SKM-1 (cell line): ENCODE results near the gene PTPN9.
"Not testable (repeated sequence)": the region's sequence is repeated elsewhere in the genome, so short reads cannot be mapped to it uniquely, and the experiment has no call there.

Experiments used
- DNase-seq: peaks from one replicate; lab custom pipeline; 2025; ENCODE audit not compliant: unreplicated experiment; lab: John Stamatoyannopoulos, UW

Gene PTPN9

GRCh38 chr15:75532413-75533250 is 46.5 kb downstream of the PTPN9 start:
- DNase-seq, result peak; percentile 18

DNA sequence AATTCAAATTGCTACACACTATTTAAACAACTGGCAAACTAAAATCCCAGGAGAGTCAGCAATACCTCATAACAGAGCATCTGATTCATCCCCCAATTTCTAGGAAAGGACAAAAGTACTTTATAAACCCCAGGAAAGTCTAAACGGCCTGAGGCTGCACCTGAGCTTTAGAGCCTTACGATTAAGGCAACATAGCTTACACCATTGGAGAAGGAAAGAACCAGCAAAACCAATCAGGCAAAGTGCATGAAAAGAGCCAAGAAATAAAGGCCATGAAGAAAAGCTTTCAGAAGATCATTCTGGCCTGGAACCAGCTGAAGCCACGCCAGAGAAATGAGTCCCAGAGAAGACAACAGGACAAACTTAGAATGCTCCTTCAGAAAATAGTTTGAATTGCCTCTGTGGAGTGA is 48.1 kb downstream of the PTPN9 start:
- DNase-seq, result no peak

DNA sequence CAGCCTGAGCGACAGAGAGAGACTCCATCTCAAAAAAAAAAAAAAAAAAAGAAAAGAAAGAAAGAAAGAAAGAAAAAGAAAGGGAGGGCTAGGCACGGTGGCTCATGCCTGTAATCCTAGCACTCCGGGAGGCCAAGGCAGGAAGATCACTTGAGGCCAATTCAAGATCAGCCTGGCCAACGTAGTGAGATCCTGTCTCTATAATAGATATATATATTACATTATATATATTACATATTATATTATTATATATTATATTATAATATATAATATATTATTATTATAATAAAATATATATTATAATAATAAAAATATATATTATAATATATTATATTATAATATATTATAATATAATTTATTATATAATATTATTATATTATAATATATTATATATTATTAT is 48.9 kb downstream of the PTPN9 start:
- DNase-seq, result no peak

DNA sequence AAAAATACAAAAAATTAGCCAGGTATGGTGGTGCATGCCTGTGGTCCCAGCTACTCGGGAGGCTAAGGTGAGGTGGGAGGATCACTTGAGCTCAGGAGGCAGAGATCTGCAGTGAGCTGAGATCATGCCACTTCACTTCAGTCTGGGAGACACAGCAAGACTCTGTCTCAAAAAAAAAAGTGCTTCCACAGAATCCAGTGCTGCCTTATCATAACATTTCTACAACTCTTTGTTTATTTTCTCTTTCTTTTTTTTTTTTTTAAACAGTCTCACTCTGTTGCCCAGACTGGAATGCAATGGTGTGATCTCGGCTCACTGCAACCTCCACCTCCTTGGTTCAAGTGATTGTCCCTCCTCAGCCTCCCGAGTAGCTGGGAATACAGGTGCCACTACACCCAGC is 53.4 kb downstream of the PTPN9 start:
- not testable (repeated sequence) for DNase-seq

- no peak for DNase-seq
These were observed 56.1 kb downstream of the PTPN9 start for GRCh38 chr15:75523011-75523410.

DNA sequence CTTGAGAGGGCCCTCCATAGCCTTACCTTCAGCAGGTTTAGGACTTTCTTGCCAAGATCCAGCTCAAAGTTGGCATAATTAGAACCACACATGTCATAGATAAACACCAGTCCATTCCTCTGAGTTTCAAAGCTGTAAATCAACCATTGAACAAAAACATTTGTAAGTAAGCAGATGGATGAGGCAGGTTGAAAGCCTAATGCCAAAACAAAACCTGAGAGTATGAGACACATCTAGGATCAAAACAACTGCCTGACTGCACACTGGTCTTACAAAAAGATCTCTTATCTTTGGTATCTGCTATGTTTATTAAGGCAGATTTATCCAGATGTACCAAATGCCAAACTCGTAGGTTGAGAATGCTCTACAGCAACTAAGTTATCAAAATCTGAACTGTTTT is 61.9 kb downstream of the PTPN9 start:
- DNase-seq, result no peak

DNA sequence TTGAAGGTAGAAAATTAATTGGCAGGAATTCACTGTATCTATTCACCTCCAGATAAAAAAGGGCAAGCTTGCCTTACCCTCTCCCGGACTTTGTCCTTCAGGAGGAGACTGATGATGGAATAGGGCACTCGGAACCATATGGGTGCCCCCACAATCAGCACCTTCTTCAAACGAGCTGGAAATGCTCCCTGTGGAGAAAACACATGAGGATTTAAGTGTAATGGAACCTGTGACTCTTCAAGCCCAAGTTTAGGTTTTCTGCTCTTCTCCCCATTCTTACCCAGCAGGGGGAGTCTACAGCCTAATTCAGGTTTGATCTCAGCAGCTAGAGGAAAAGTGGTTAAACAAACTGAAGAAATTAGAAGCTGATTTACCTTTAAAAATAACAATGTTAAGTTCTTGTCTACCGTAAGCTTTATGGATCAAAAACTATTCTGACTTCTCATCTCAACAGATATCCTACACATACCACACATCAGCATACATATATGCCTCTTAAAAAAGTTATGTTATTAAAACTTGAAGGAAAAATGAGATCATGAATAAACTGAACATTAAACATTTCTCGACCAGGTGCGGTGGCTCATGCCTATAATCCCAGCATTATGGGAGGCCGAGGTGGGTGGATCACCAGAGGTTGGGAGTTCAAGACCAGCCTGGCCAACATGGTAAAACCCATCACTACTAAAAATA is 70.1 kb downstream of the PTPN9 start:
- DNase-seq, result no peak

DNA sequence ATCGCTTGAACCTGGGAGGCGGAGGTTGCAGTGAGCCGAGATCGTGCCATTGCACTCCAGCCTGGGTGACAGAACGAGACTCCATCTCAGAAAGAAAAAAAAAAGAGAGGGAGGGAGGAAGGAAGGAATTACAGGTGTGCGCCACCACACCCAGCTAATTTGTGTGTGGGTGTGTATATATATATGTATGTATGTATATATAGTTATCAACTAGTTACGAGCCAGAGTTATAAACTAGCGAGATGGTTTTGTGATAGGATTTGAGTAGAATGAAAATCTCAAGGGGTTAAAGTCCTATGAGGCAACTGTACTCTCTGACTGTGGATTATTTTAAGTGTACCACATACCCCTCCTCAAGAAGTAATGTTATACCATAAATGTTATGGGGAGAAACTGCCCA is 76.8 kb downstream of the PTPN9 start:
- no peak for DNase-seq

DNA sequence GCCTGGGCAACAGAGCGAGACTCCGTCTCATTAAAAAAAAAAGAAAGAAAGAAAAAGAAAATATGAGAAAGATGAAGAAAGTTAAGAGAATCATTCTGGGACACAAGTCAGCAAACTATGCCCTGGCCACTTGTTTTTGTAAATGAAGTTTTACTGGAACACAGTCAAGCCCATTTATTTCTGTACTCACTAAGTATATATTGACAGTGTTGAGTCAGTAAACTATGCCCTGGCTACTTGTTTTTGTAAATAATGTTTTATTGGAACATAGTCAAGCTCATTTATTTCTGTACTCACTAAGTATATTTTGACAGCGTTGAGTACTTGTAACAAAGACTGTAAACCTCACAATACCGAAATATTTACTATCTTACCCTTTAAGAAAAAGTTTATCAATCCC is 85.4 kb downstream of the PTPN9 start:
- DNase-seq, result no peak

DNA sequence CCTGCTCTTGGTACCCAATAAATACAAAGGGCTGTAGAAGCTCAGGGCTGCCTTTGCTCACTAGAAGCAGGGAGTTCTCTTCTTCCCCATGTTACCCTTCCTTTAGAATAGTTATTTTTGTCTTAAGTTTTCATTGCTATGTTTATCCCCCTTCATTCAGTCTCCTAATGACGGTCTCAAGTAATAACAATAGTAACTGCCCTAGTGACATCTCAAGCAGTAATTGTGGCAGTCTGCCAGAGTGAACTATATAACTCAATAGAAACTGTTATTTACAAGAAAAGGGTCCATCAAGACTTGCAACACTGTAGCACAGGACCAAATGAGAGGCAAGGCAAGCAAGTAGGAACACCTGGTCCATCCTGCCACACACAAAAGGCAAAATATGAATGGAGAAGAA is 95.2 kb downstream of the PTPN9 start:
- DNase-seq, result no peak

DNA sequence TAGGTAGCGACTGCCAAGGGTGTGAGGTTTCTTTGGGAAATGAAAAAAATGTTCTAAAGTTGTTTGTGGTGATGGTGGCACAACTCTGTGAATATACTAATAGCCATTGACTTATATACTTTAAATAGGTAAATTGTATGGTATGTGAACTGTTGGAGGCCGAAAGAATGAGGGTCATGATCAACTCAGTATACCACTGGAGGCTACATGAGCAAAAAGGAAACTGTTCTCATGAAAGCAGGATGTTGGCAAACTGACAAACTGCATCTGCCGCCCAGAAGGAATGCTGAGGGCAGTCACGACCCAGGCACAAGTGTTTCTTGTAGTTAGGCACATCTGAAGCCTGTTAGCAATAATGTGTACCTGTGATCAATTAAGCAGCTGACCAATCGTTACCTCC is 95.6 kb downstream of the PTPN9 start:
- not testable (repeated sequence) for DNase-seq

GRCh38 chr15:75483106-75483505 is 96.0 kb downstream of the PTPN9 start:
- no peak for DNase-seq

DNA sequence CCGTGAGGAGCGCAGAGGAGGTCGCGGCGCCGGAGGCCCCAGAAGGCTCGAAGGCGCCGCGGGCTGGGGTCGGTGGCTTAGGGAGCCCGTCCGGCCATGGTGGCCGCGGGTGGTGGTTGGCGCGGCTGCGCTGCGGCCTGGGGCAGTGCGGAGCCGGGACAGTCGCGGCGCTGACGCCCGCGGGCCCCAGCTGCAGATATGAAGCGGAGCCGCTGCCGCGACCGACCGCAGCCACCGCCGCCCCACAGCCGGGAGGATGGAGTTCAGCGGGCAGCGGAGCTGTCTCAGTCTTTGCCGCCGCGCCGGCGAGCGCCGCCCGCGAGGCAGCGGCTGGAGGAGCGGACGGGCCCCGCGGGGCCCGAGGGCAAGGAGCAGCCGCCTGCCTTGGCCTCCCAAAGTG is 98.7 kb downstream of the PTPN9 start:
- DNase-seq, result not testable (repeated sequence)

- DNase-seq, result no peak
These were observed 99.4 kb downstream of the PTPN9 start for GRCh38 chr15:75479670-75480069.

GRCh38 chr15:75477094-75477493 is 102.0 kb downstream of the PTPN9 start:
- DNase-seq, result not testable (repeated sequence)

GRCh38 chr15:75468913-75469598 is 110.1 kb downstream of the PTPN9 start:
- no peak for DNase-seq

GRCh38 chr15:75460646-75461045 is 118.5 kb downstream of the PTPN9 start:
- no peak for DNase-seq

DNA sequence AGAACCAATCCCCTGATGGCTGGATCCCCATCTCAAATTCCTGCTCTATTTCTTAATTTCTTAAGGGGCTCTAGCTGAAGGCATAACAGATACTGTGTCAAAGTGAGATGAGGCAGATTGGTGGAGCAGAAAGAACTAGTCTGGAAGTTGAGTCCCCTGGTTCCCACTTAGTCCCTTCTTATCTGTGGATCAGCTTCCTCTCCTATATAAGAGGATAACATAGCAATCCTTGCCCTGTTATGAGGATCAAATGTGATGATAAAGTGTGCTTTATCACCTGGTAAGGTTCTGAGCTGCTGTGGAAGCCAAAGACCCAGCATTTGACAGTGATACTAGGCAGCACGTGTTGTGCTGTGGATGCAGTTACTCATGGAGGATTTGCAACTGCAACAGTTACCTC is 119.5 kb downstream of the PTPN9 start:
- no peak for DNase-seq

- DNase-seq, result no peak
These were observed 122.4 kb downstream of the PTPN9 start for GRCh38 chr15:75456710-75457109.

- DNase-seq, result no peak
These were observed 123.1 kb downstream of the PTPN9 start for GRCh38 chr15:75455982-75456531.

GRCh38 chr15:75455424-75455981 is 123.6 kb downstream of the PTPN9 start:
- peak; percentile 74 for DNase-seq
